GM23338 (cell line): ENCODE measurements around the gene NAALADL2.

Experiments used
- EZH2 ChIP-seq: fragments of 200-600 bp; sonication (generic); IDR thresholded peaks from one replicate; pipeline ENCODE4 v1.8.0; 2017; ENCODE audit warnings: antibody characterized with exemption, mild to moderate bottlenecking, low read depth; ENCODE audit not compliant: unreplicated experiment
- EZH2phosphoT487 ChIP-seq: fragments of 200-600 bp; sonication (generic); IDR thresholded peaks from one replicate; pipeline ENCODE4 v1.8.1; 2018; ENCODE audit warnings: antibody characterized with exemption; ENCODE audit not compliant: unreplicated experiment
- JUNB ChIP-seq: IDR thresholded peaks from one replicate; pipeline ENCODE4 v1.6.1; 2016; ENCODE audit warnings: antibody characterized with exemption; ENCODE audit not compliant: unreplicated experiment
- NANOG ChIP-seq: IDR thresholded peaks from 2 replicates; pipeline ENCODE4 v1.6.1; 2016; ENCODE audit warnings: antibody characterized with exemption, borderline replicate concordance
- POLR2AphosphoS5 ChIP-seq: IDR thresholded peaks from 2 replicates; pipeline ENCODE4 v1.6.1; 2016; ENCODE audit warnings: antibody characterized with exemption, low read depth
- ZNF114 ChIP-seq: fragments of 250-450 bp; sonication (Bioruptor Pico); IDR thresholded peaks from 2 replicates; pipeline ENCODE4 v1.5.0; 2020; ENCODE audit warnings: mild to moderate bottlenecking, moderate library complexity
- TF ChIP-seq, protein P1 (sequence below), 2 experiments: fragments of 200-600 bp in 1 of 2; sonication (generic) in 1 of 2; conservative IDR thresholded peaks; 2 replicates each; pipeline versions ENCODE4 v1.5.1 to v1.6.1; 2016 to 2017; ENCODE audit warnings: antibody characterized with exemption in 2 of 2, low read depth in 2 of 2, mild to moderate bottlenecking in 2 of 2, moderate library complexity in 1 of 2
- TF ChIP-seq, protein P2 (sequence below): IDR thresholded peaks from one replicate; pipeline ENCODE4 v1.6.1; 2018; ENCODE audit warnings: antibody characterized with exemption; ENCODE audit not compliant: unreplicated experiment
- TF ChIP-seq, protein P3 (sequence below): IDR thresholded peaks from 2 replicates; pipeline ENCODE4 v1.6.1; 2016; ENCODE audit warnings: antibody characterized with exemption

DNA sequence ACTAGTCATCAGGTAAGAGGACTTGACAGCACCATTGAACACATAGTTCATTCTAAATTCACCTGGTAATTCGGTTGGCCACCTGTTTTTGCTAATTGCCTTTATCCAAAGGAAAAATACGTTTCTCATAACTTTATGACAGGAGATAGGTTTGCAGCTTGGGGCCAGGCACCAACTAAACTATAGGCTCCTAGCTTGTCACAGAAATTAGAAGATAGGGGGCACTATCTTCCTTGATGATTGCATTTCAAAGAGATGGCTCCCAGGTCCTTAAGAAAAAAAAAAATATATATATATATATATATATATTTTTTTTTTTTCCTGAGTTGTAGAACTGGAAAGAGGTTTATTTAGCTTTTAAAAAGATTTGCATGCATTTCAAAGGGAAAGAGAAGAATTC is 563.6 kb downstream of the NAALADL2 start:
- no peak for TF ChIP-seq JUNB
- TF ChIP-seq POLR2AphosphoS5, result no peak
- TF ChIP-seq EZH2phosphoT487, result no peak
- TF ChIP-seq, protein P1, sequence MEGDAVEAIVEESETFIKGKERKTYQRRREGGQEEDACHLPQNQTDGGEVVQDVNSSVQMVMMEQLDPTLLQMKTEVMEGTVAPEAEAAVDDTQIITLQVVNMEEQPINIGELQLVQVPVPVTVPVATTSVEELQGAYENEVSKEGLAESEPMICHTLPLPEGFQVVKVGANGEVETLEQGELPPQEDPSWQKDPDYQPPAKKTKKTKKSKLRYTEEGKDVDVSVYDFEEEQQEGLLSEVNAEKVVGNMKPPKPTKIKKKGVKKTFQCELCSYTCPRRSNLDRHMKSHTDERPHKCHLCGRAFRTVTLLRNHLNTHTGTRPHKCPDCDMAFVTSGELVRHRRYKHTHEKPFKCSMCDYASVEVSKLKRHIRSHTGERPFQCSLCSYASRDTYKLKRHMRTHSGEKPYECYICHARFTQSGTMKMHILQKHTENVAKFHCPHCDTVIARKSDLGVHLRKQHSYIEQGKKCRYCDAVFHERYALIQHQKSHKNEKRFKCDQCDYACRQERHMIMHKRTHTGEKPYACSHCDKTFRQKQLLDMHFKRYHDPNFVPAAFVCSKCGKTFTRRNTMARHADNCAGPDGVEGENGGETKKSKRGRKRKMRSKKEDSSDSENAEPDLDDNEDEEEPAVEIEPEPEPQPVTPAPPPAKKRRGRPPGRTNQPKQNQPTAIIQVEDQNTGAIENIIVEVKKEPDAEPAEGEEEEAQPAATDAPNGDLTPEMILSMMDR (conservative IDR thresholded peaks at IDR 0.05; ENCODE audit: low read depth in 2 of 2), result peak; percentile 34 to 59; a peak in 3 of 4 replicates
- TF ChIP-seq EZH2, result no peak
- TF ChIP-seq, protein P2, sequence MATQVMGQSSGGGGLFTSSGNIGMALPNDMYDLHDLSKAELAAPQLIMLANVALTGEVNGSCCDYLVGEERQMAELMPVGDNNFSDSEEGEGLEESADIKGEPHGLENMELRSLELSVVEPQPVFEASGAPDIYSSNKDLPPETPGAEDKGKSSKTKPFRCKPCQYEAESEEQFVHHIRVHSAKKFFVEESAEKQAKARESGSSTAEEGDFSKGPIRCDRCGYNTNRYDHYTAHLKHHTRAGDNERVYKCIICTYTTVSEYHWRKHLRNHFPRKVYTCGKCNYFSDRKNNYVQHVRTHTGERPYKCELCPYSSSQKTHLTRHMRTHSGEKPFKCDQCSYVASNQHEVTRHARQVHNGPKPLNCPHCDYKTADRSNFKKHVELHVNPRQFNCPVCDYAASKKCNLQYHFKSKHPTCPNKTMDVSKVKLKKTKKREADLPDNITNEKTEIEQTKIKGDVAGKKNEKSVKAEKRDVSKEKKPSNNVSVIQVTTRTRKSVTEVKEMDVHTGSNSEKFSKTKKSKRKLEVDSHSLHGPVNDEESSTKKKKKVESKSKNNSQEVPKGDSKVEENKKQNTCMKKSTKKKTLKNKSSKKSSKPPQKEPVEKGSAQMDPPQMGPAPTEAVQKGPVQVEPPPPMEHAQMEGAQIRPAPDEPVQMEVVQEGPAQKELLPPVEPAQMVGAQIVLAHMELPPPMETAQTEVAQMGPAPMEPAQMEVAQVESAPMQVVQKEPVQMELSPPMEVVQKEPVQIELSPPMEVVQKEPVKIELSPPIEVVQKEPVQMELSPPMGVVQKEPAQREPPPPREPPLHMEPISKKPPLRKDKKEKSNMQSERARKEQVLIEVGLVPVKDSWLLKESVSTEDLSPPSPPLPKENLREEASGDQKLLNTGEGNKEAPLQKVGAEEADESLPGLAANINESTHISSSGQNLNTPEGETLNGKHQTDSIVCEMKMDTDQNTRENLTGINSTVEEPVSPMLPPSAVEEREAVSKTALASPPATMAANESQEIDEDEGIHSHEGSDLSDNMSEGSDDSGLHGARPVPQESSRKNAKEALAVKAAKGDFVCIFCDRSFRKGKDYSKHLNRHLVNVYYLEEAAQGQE, result no peak
- no peak for TF ChIP-seq ZNF114
- no peak for TF ChIP-seq NANOG
- TF ChIP-seq, protein P3, sequence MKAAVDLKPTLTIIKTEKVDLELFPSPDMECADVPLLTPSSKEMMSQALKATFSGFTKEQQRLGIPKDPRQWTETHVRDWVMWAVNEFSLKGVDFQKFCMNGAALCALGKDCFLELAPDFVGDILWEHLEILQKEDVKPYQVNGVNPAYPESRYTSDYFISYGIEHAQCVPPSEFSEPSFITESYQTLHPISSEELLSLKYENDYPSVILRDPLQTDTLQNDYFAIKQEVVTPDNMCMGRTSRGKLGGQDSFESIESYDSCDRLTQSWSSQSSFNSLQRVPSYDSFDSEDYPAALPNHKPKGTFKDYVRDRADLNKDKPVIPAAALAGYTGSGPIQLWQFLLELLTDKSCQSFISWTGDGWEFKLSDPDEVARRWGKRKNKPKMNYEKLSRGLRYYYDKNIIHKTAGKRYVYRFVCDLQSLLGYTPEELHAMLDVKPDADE, result no peak
